ENCODE results near the gene ATP2C2. TPM values are rescaled to one million over a fixed set of nuclear protein-coding genes. Genes with fewer than 3 reads are reported as not detected.

The ATP2C2 gene
- total and polyA plus RNA-seq, 2 of the 8 experiments (the other 6 are each of a cell fraction or from before 2014, with no cell fraction given) = 1.2 to 2.8 TPM

GRCh38 chr16:84481051-84481735 is 112.9 kb downstream of the ATP2C2 start (continued):
- TF ChIP-seq, protein P1, sequence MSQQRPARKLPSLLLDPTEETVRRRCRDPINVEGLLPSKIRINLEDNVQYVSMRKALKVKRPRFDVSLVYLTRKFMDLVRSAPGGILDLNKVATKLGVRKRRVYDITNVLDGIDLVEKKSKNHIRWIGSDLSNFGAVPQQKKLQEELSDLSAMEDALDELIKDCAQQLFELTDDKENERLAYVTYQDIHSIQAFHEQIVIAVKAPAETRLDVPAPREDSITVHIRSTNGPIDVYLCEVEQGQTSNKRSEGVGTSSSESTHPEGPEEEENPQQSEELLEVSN (IDR thresholded peaks at IDR 0.05) = no peak
- TF ChIP-seq SIN3A (conservative IDR thresholded peaks at IDR 0.05 in 1 of 2, IDR thresholded peaks at IDR 0.05 in 1 of 2; ENCODE audit: low read depth in 1 of 2, low read length in 2 of 2) = no peak
- TF ChIP-seq ZNF274 (IDR thresholded peaks at IDR 0.05; ENCODE audit: borderline replicate concordance, extremely low read depth, low read length) = no peak

Data from H1 (cell line).